Measurements from ENCODE around the gene PSEN2. TPM values are rescaled to one million over a fixed set of nuclear protein-coding genes. Genes with fewer than 3 reads are reported as not detected.
"Not testable (repeated sequence)": the region's sequence is repeated elsewhere in the genome, so short reads cannot be mapped to it uniquely, and the experiment has no call there.

The PSEN2 gene
- total RNA-seq, 2 donors from 2014 or later = 16.6 to 18.1 TPM

- Histone ChIP-seq H3K27me3 (no peaks in the 10 kb centered on the region), H3K27ac (no peak overlapping the region), H3K4me1 (peaks cover 4% of the 10 kb centered on the region), H3K4me3 (no peak overlapping the region), H3K9me3 (no peaks in the 10 kb centered on the region), H3K9ac (ENCODE audit: low read depth in 2 of 2, low read length in 2 of 2) (no peak overlapping the region), H3K36me3 (no peaks in the 10 kb centered on the region)
- TF ChIP-seq CTCF (IDR thresholded peaks at IDR 0.05) = no peak
- no peak for DNase-seq
- intact Hi-C loops (cut with DNase I) = no loop called here
Observed at GRCh38 chr1:226831953-226832352, 38.5 kb upstream of the PSEN2 start.

GRCh38 chr1:226832613-226833012 is 37.8 kb upstream of the PSEN2 start:
- no peaks in the 10 kb centered on the region for H3K27me3 ChIP-seq

GRCh38 chr1:226834179-226834578 is 36.2 kb upstream of the PSEN2 start:
- H3K4me3 ChIP-seq; intact Hi-C loops (cut with DNase I); H3K4me1 ChIP-seq; H3K27ac ChIP-seq; H3K27me3 ChIP-seq; H3K9ac ChIP-seq (ENCODE audit: low read depth in 2 of 2, low read length in 2 of 2); H3K36me3 ChIP-seq; H3K9me3 ChIP-seq; DNase-seq: not testable (repeated sequence)

More at GRCh38 chr1:226832613-226833012, 37.8 kb upstream of the PSEN2 start:
- intact Hi-C loops (cut with DNase I) = no loop called here
- DNase-seq = no peak
- Histone ChIP-seq H3K36me3 (no peaks in the 10 kb centered on the region), H3K9me3 (no peaks in the 10 kb centered on the region), H3K4me1 (peaks cover 4% of the 10 kb centered on the region), H3K9ac (ENCODE audit: low read depth in 2 of 2, low read length in 2 of 2) (no peak overlapping the region), H3K27ac (no peak overlapping the region), H3K4me3 (no peak overlapping the region)
- TF ChIP-seq CTCF (IDR thresholded peaks at IDR 0.05) = no peak

- H3K36me3 ChIP-seq; H3K4me3 ChIP-seq; H3K4me1 ChIP-seq; H3K9me3 ChIP-seq; H3K27me3 ChIP-seq; DNase-seq; intact Hi-C loops (cut with DNase I); H3K27ac ChIP-seq; H3K9ac ChIP-seq (ENCODE audit: low read depth in 2 of 2, low read length in 2 of 2): not testable (repeated sequence)
Observed at GRCh38 chr1:226835396-226835795, 35.0 kb upstream of the PSEN2 start.

- H3K4me1 ChIP-seq; DNase-seq; H3K9me3 ChIP-seq; H3K4me3 ChIP-seq; H3K27ac ChIP-seq; intact Hi-C loops (cut with DNase I); H3K27me3 ChIP-seq; H3K36me3 ChIP-seq; H3K9ac ChIP-seq (ENCODE audit: low read depth in 2 of 2, low read length in 2 of 2): not testable (repeated sequence)
Observed at GRCh38 chr1:226837966-226838365, 32.5 kb upstream of the PSEN2 start.

- DNase-seq = no peak
- H3K4me3 ChIP-seq = no peak overlapping the region
- no peaks in the 10 kb centered on the region for H3K36me3 ChIP-seq
- no peaks in the 10 kb centered on the region for H3K27me3 ChIP-seq
- H3K9ac ChIP-seq (ENCODE audit: low read depth in 2 of 2, low read length in 2 of 2) = no peak overlapping the region
- H3K9me3 ChIP-seq = no peaks in the 10 kb centered on the region
- no peak for TF ChIP-seq CTCF (IDR thresholded peaks at IDR 0.05)
- no peak overlapping the region for H3K27ac ChIP-seq
- intact Hi-C loops (cut with DNase I) = no loop called here
- H3K4me1 ChIP-seq = no peaks in the 10 kb centered on the region
Observed at GRCh38 chr1:226838456-226838855, 32.0 kb upstream of the PSEN2 start.

GRCh38 chr1:226845624-226846023 is 24.8 kb upstream of the PSEN2 start:
- DNase-seq = no peak

More at GRCh38 chr1:226845624-226846023, 24.8 kb upstream of the PSEN2 start:
- Histone ChIP-seq H3K9me3 (no peaks in the 10 kb centered on the region), H3K4me1 (no peaks in the 10 kb centered on the region), H3K9ac (ENCODE audit: low read depth in 2 of 2, low read length in 2 of 2) (no peak overlapping the region), H3K27me3 (no peaks in the 10 kb centered on the region), H3K4me3 (no peak overlapping the region), H3K36me3 (no peaks in the 10 kb centered on the region), H3K27ac (no peak overlapping the region)
- no peak for TF ChIP-seq CTCF (IDR thresholded peaks at IDR 0.05)
- intact Hi-C loops (cut with DNase I) = no loop called here
